ENCODE results near the gene COX6A2. TPM values are rescaled to one million over a fixed set of nuclear protein-coding genes. Genes with fewer than 3 reads are reported as not detected.

The COX6A2 gene
- total RNA-seq, 1 experiment from 2014 or later: not detected

DNA sequence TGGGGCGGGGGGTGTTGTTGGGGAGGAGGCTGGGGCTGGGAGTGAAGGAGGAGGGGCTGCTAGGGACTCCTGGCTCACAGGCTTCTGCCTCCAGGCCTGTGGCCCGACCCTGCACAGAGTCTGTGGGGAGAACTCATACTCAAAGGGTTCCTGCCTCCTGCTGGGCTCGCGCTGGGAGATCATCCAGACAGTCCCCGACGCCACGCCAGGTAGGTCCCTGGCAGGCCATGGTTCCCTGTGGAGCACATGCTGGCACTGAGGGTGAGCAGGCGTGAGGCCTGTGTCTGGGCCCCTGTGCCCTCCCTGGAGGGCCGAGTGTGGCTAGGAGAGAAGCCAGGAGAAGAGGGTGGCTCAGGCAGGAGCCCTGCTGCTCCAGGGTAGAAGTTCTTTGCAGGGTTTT is 30.5 kb downstream of the COX6A2 start:
- Histone ChIP-seq H2BK12ac (ENCODE audit: insufficient read length, low read depth, low read length) (no peak overlapping the region), H3K27ac (ENCODE audit: insufficient read length, low read depth, low read length) (no peak overlapping the region), H3K4ac (ENCODE audit: low read depth, low read length) (no peak overlapping the region), H3K27me3 (ENCODE audit: insufficient read depth, low read length) (no peaks in the 10 kb centered on the region), H2BK15ac (ENCODE audit: low read depth, low read length) (no peak overlapping the region), H3K9me3 (ENCODE audit: control insufficient read depth, low read depth, low read length) (no peaks in the 10 kb centered on the region), H2AFZ (ENCODE audit: low read length) (no peak overlapping the region), H2BK120ac (ENCODE audit: low read depth, low read length, poor library complexity, severe bottlenecking) (no peak overlapping the region), H3T11ph (ENCODE audit: low read length) (no peak overlapping the region), H2AK5ac (ENCODE audit: insufficient read length, low read length) (no peak overlapping the region), H3K56ac (ENCODE audit: insufficient read length, low read depth, low read length) (no peak overlapping the region), H4K8ac (replicated peaks; ENCODE audit: insufficient read length, low read depth, low read length) (no peak overlapping the region), H2BK5ac (ENCODE audit: insufficient read length, low read length) (no peak overlapping the region), H3K14ac (ENCODE audit: insufficient read depth, low read length) (no peak overlapping the region), H3K23ac (ENCODE audit: insufficient read length, low read depth, low read length) (no peak overlapping the region), H4K5ac (ENCODE audit: insufficient read length, low read depth, low read length) (no peak overlapping the region), H3K79me2 (ENCODE audit: insufficient read depth, low read length) (no peaks in the 10 kb centered on the region), H4K20me1 (ENCODE audit: control insufficient read depth, insufficient read depth, insufficient read length) (no peaks in the 10 kb centered on the region), H3K23me2 (ENCODE audit: insufficient read length, low read depth, low read length, poor library complexity, severe bottlenecking) (no peaks in the 10 kb centered on the region), H3K9ac (ENCODE audit: extremely low read depth, insufficient read length, low read length) (no peak overlapping the region), H3K18ac (ENCODE audit: insufficient read length, low read depth, low read length) (no peak overlapping the region), H3K79me1 (ENCODE audit: insufficient read depth, low read depth, low read length, poor library complexity, severe bottlenecking) (no peaks in the 10 kb centered on the region), H3K4me2 (ENCODE audit: insufficient read depth, insufficient read length, low read length) (no peak overlapping the region), H2BK20ac (ENCODE audit: low read depth, low read length, poor library complexity, severe bottlenecking) (no peak overlapping the region), H4K91ac (ENCODE audit: insufficient read length, low read depth, low read length) (no peak overlapping the region), H3K4me1 (ENCODE audit: insufficient read depth, low read length) (no peaks in the 10 kb centered on the region)
- no CpG with 5 or more reads among the region's 9 CpGs for WGBS (ENCODE audit: extremely low coverage, insufficient read length, low lambda C conversion rate)
- Mint-ChIP-seq H3K9me3 (peaks cover 0 to 3% of the 10 kb centered on the region in 2 experiments; a peak in 1 of 5 replicates), H3K27me3 (ENCODE audit: low read depth) (peaks cover 7% of the 10 kb centered on the region), H3K4me1 (peaks cover 6% of the 10 kb centered on the region in 2 experiments), H3K4me3 (no peak overlapping the region), H3K27ac (no peak overlapping the region), H3K36me3 (ENCODE audit: insufficient read depth in 1 of 3, low read depth in 3 of 3) (peaks cover 0 to 4% (median 0%) of the 10 kb centered on the region in 3 experiments; a peak in 2 of 7 replicates)
- no peak for DNase-seq
- TF ChIP-seq, protein P1, sequence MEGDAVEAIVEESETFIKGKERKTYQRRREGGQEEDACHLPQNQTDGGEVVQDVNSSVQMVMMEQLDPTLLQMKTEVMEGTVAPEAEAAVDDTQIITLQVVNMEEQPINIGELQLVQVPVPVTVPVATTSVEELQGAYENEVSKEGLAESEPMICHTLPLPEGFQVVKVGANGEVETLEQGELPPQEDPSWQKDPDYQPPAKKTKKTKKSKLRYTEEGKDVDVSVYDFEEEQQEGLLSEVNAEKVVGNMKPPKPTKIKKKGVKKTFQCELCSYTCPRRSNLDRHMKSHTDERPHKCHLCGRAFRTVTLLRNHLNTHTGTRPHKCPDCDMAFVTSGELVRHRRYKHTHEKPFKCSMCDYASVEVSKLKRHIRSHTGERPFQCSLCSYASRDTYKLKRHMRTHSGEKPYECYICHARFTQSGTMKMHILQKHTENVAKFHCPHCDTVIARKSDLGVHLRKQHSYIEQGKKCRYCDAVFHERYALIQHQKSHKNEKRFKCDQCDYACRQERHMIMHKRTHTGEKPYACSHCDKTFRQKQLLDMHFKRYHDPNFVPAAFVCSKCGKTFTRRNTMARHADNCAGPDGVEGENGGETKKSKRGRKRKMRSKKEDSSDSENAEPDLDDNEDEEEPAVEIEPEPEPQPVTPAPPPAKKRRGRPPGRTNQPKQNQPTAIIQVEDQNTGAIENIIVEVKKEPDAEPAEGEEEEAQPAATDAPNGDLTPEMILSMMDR (conservative IDR thresholded peaks at IDR 0.05): no peak

All from H9 (cell line).